Mononuclear cell (primary cell): ENCODE results near the gene FAM161A. TPM values are rescaled to one million over a fixed set of nuclear protein-coding genes. Genes with fewer than 3 reads are reported as not detected.
"Not testable (repeated sequence)": the region's sequence is repeated elsewhere in the genome, so short reads cannot be mapped to it uniquely, and the experiment has no call there.

Source experiments
- H3K27me3 ChIP-seq: 2 replicates; pipeline ENCODE4 v1.6.0; 2011; ENCODE audit warnings: low read length, control low read depth; ENCODE audit not compliant: insufficient read depth
- H3K4me1 ChIP-seq: 2 replicates; pipeline ENCODE4 v1.5.1; 2011; ENCODE audit warnings: mild to moderate bottlenecking, low read length, control low read depth; ENCODE audit not compliant: insufficient read depth
- H3K4me3 ChIP-seq: 2 replicates; pipeline ENCODE4 v1.5.1; 2011; ENCODE audit warnings: mild to moderate bottlenecking, low read length, moderate library complexity
- H3K9me3 ChIP-seq: 2 replicates; pipeline ENCODE4 v1.5.1; 2011; ENCODE audit warnings: low read depth, mild to moderate bottlenecking, control low read depth, low read length
- total RNA-seq: library from RNA; depleted of rRNA; stranded (reverse); fragments of >200 nt; gene quantifications from one replicate; pipeline ENCODE4 v1.2.3, GENCODE V29; 2012

Gene FAM161A
- total RNA-seq: 0.52 TPM

DNA sequence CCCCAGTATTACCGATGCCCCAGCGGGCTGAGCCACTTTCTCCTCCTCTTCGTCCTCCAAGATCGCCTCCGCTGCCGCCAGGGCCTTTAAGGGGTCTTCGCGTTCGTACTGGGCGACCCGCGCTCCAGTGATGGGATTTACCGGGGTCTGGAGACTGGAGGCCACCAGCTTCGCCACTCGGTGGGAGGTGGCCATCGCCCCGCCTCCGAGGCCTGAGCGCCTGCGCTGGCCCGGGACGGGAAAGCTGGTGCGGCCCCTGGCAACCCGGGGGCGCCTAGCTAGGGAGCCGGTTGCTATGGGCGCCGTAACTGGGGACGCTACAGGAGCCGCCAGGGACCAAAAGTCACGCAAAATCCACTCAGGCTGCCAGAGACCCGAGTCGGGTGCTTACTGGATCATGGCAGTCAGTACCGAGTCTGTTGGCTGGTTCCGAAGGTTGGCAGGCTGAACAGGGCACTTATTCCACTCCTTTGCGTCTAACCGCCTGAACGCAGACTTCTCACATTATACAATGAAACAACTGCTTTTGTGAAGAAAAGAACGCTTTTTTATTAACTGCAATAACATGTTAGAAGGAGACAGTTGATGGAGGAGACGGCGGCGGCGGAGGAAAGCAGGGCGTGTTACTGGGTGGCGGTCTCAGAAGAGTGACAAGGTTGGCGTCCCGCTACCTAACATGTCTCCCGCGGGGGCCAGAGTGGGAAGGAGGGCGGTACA is at the start of gene FAM161A:
FAM161A (minus strand) TSS at position 214 of the 717 bp plus-strand sequence; CDS start at position 195, 19 bp downstream.
- H3K27me3 ChIP-seq: no peaks in the 10 kb centered on the region
- peak within 1 kb of the TSS; percentile 61 for H3K4me3 ChIP-seq
- H3K4me1 ChIP-seq: peaks cover 16% of the 10 kb centered on the region
- no peaks in the 10 kb centered on the region for H3K9me3 ChIP-seq

- Histone ChIP-seq H3K4me3 (no peak overlapping the region), H3K9me3 (no peaks in the 10 kb centered on the region), H3K27me3 (no peaks in the 10 kb centered on the region), H3K4me1 (peaks cover 3% of the 10 kb centered on the region)
Observed at GRCh38 chr2:61900281-61900680, 46.4 kb upstream of the FAM161A start.

GRCh38 chr2:61898810-61899209 is 45.0 kb upstream of the FAM161A start:
- Histone ChIP-seq H3K4me3 (no peak overlapping the region), H3K4me1 (no peaks in the 10 kb centered on the region), H3K27me3 (no peaks in the 10 kb centered on the region), H3K9me3 (no peaks in the 10 kb centered on the region)

DNA sequence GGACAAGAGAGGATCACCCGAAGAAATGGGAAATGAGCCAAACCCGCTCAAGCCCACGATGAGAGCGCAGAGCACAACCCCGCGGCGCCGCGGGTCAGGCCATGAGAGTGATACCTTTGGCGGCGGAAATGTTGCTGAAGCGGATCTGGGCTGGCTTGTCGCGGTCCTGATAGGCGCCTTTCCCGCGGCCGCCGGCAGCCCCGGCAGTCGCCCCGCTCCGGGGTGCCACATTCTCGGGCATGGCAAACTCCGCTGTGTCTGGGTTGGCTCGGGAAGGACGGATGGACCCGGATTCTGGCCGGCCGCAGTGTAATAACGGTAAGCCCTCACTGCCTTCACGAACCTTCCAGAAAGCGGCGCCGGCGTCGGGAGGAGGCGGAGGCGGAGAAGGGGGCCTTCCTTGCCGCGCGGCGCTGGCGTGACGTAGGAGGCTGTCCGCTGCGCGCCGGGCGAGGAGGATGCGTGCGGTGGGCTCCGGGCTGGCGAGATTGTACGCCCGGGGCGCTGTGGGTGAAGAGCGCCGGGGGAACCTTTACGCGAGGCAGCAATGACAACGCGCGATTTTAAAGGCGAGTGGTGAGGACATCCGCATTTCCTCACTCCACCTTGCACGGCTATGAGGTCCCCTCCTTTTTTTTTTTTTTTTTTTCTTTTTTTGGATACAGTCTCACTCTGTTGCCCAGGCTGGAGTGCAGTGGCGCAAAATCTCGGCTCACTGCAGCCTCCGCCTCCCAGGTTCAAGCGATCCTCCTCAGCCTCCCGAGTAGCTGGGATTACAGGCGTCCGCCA is 34.6 kb upstream of the FAM161A start, which contains the start of gene CCT4:
CCT4 (minus strand) TSS at position 390 of the 789 bp plus-strand sequence; CDS start at position 241, 149 bp downstream.
- Histone ChIP-seq H3K27me3 (no peaks in the 10 kb centered on the region), H3K9me3 (no peaks in the 10 kb centered on the region), H3K4me1 (peaks cover 28% of the 10 kb centered on the region), H3K4me3 (peak within 1 kb of the TSS; percentile 88)

DNA sequence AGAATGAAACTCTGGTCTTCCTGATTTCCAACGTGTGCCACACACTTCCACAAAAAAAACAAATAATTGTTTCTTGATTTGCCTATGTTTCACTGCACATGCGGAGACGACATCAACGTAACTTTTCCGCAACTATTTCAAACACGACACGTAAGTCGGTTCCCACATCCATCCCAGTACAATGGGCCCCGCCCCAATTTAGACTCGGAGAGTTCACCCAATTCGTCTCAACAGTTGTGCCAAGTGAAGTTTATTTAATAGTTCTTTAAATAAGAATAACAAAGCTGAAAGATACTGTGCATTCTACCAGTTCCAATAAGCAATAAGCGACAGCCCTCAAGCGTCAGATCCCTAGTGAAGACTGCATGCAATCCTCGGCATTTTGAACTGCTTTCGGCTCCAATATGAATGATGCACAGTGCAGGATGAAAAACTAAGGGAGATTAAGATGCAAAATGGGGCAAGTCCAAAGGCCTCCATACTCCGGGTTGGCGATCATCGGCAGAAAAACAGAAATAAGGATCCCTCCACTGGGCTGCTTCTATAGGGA is 33.9 kb upstream of the FAM161A start:
- H3K4me3 ChIP-seq: peak overlapping the region; percentile 88

GRCh38 chr2:61885896-61886603 is 32.2 kb upstream of the FAM161A start:
- Histone ChIP-seq H3K9me3 (no peaks in the 10 kb centered on the region), H3K4me3 (no peak overlapping the region), H3K4me1 (peaks cover 28% of the 10 kb centered on the region), H3K27me3 (no peaks in the 10 kb centered on the region)

More for the DNA sequence above, 33.9 kb upstream of the FAM161A start:
- Histone ChIP-seq H3K9me3 (no peaks in the 10 kb centered on the region), H3K27me3 (no peaks in the 10 kb centered on the region), H3K4me1 (peaks cover 28% of the 10 kb centered on the region)

DNA sequence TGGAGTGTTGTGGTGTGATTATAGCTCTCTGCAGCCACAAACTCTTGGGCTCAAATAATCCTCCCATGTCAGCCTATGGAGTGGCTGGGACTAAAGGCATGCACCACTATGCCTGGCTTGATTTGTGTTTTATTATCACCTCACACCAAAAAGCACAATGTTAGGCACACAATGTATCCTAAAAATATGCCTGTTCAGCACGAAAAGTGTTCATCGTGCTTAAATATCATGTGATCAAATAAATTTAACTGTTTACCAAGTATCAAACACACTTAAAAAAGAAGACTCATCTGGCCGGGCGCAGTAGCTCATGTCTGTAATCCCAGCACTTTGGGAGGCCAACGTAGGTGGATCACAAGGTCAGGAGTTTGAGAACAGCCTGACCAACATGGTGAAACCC is 29.0 kb upstream of the FAM161A start:
- no peak overlapping the region for H3K4me3 ChIP-seq
- no peaks in the 10 kb centered on the region for H3K9me3 ChIP-seq
- peaks cover 23% of the 10 kb centered on the region for H3K4me1 ChIP-seq
- no peaks in the 10 kb centered on the region for H3K27me3 ChIP-seq

GRCh38 chr2:61879351-61879750 is 25.5 kb upstream of the FAM161A start:
- not testable (repeated sequence) for H3K4me1 ChIP-seq, H3K4me3 ChIP-seq, H3K9me3 ChIP-seq, H3K27me3 ChIP-seq

- Histone ChIP-seq H3K4me1 (no peaks in the 10 kb centered on the region), H3K27me3 (no peaks in the 10 kb centered on the region), H3K4me3 (no peak overlapping the region), H3K9me3 (no peaks in the 10 kb centered on the region)
Observed at GRCh38 chr2:61878761-61879160, 24.9 kb upstream of the FAM161A start.

DNA sequence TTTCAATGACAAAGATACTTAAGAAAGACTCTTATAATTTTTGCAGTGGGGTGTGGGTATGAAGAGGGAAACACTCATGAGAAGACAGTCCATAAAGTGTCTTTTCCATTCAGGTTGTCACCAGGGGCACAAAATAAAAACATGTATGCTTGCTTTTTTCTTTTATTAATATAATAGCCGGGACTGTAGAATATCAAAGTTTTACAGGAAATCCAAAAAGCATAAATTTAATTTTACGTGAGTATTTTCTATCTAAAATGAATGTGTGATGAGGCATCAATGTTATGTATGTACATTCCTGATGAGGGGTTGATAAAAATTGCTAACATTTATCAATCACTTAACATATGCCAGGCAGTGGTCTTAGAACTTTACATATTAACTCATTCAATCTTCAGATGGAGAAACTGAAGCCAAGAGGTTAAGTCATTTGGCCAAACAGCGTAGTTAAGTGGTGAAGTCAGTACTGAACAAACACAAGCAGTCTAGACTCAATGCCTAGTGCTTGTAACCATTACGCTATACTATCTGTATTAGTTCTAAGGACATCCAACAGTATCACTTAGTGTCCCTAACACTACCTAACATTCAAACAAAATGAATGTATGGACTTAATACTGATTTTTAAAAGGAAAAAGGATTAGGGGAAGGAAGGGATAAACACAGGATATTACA is 23.8 kb upstream of the FAM161A start:
- H3K27me3 ChIP-seq: no peaks in the 10 kb centered on the region

GRCh38 chr2:61876400-61876799 is 22.5 kb upstream of the FAM161A start:
- no peaks in the 10 kb centered on the region for H3K27me3 ChIP-seq
- no peaks in the 10 kb centered on the region for H3K9me3 ChIP-seq
- H3K4me3 ChIP-seq: no peak overlapping the region
- H3K4me1 ChIP-seq: no peaks in the 10 kb centered on the region

More for the DNA sequence above, 23.8 kb upstream of the FAM161A start:
- Histone ChIP-seq H3K4me3 (no peak overlapping the region), H3K4me1 (no peaks in the 10 kb centered on the region), H3K9me3 (no peaks in the 10 kb centered on the region)

DNA sequence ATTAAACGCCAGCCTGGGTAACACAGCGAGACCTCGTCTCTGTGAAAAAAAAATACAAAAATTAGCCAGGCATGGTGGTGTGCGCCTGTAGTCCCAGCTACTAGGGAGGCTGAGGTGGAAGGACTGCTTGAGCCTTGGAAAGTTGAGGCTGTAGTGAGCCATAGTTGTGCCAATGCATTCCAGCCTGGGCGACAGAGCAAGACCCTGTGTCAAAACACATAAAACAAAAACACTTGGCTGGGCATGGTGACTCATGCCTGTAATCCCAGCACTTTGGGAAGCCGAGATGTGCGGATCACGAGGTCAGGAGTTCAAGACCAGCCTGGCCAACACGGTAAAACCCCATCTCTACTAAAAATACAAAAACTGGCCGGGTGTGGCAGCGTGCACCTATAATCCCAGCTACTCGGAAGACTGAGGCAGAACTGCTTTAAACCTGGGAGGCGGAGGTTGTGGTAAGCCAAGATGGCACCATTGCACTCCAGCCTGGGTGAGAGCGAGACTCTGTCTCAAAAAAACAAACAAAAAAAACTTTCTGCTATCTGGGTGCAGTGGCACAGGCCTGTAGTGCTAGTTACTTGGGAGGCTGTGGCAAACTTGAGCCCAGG is 12.7 kb upstream of the FAM161A start:
- not testable (repeated sequence) for H3K27me3 ChIP-seq, H3K4me1 ChIP-seq, H3K9me3 ChIP-seq, H3K4me3 ChIP-seq

GRCh38 chr2:61862085-61862484 is 8.2 kb upstream of the FAM161A start:
- no peaks in the 10 kb centered on the region for H3K27me3 ChIP-seq
- no peaks in the 10 kb centered on the region for H3K4me1 ChIP-seq
- no peak overlapping the region for H3K4me3 ChIP-seq
- no peaks in the 10 kb centered on the region for H3K9me3 ChIP-seq

- peaks cover 16% of the 10 kb centered on the region for H3K4me1 ChIP-seq
- H3K4me3 ChIP-seq: no peak overlapping the region
- no peaks in the 10 kb centered on the region for H3K9me3 ChIP-seq
Observed at GRCh38 chr2:61857224-61857623, 3.4 kb upstream of the FAM161A start.

More at GRCh38 chr2:61857224-61857623, 3.4 kb upstream of the FAM161A start:
- no peaks in the 10 kb centered on the region for H3K27me3 ChIP-seq
